ENCODE data around the gene CACNA2D4. TPM values are rescaled to one million over a fixed set of nuclear protein-coding genes. Genes with fewer than 3 reads are reported as not detected.

CACNA2D4 gene
- total RNA-seq, 4 donors from 2014 or later: 10.1 to 16.2 (median 11.4) TPM

DNA sequence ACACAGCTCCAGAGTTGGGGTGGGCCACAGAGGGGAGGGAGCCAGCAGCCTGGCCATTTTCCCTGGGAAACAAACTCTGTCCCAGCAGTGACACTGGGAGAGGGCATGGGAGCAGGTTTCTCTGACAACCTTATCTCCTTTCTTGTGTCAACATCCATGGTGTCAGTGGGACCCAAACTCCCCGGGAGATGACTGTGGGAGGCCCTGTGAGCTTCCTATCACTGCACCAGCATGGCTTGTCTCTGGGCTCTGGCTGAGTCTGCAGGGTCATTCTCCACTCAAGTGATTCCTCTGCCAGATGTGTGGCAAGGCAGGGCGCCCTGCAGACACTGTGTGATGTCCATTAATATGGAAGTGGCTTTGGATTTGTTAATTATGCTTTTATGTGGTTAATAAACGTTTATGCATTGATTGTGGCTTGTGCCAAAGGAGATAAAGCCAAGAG is 88.0 kb downstream of the CACNA2D4 start:
- no peak for DNase-seq (ENCODE audit: low spot score in 2 of 2)
- Histone ChIP-seq H3K9me3 (no peaks in the 10 kb centered on the region), H3K4me3 (no peak overlapping the region), H3K27ac (no peak overlapping the region), H3K36me3 (no peaks in the 10 kb centered on the region), H3K4me1 (no peaks in the 10 kb centered on the region), H3K27me3 (peaks cover 0 to 56% of the 10 kb centered on the region in 2 donors)
- no peak for TF ChIP-seq EP300 (IDR thresholded peaks at IDR 0.05)
- TF ChIP-seq POLR2A (IDR thresholded peaks at IDR 0.05): no peak
- TF ChIP-seq, protein P1, sequence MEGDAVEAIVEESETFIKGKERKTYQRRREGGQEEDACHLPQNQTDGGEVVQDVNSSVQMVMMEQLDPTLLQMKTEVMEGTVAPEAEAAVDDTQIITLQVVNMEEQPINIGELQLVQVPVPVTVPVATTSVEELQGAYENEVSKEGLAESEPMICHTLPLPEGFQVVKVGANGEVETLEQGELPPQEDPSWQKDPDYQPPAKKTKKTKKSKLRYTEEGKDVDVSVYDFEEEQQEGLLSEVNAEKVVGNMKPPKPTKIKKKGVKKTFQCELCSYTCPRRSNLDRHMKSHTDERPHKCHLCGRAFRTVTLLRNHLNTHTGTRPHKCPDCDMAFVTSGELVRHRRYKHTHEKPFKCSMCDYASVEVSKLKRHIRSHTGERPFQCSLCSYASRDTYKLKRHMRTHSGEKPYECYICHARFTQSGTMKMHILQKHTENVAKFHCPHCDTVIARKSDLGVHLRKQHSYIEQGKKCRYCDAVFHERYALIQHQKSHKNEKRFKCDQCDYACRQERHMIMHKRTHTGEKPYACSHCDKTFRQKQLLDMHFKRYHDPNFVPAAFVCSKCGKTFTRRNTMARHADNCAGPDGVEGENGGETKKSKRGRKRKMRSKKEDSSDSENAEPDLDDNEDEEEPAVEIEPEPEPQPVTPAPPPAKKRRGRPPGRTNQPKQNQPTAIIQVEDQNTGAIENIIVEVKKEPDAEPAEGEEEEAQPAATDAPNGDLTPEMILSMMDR (IDR thresholded peaks at IDR 0.05): no peak
- 51 to 59% methylated on average over 2 to 3 of the region's 3 CpGs for WGBS, 2 donors

DNA sequence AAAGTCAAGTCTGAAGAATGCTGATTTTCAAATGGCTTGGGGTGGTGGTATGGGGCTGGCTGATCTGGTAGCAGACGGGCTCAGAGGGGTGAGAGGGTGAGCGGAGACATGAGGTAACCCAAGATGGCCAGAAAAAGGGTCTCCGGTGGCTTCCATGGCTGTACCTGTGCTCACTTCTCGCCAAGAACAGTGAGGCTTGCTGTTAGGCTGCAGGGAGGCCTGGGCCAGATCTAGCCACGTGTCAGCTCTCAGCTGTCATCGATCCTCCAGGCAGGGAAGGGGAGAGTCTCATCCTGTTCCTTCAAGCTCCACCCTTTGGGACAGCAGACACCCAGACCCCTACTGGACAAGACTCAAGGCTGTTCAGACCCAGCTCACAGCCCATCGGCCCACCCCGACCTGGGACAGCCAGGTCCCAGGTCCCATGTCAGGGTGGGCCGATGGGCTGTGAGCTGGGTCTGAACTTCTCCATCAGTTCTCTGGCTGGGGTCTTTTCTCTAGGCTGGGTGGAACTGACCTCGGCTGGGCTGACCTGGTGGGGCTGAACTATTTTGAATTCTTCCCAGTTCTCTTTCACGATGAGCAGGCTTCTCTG is 89.0 kb downstream of the CACNA2D4 start:
- Histone ChIP-seq H3K9me3 (no peaks in the 10 kb centered on the region), H3K27ac (no peak overlapping the region), H3K36me3 (no peaks in the 10 kb centered on the region), H3K27me3 (peaks cover 0 to 64% of the 10 kb centered on the region in 2 donors), H3K4me1 (no peaks in the 10 kb centered on the region), H3K4me3 (no peak overlapping the region)
- 78 to 79% methylated on average over 8 to 11 of the region's 11 CpGs for WGBS, 2 donors
- TF ChIP-seq POLR2A (IDR thresholded peaks at IDR 0.05) (no peak), EP300 (IDR thresholded peaks at IDR 0.05) (no peak)
- TF ChIP-seq, protein P1 (IDR thresholded peaks at IDR 0.05): no peak
- DNase-seq (ENCODE audit: low spot score in 2 of 2): no peak

DNA sequence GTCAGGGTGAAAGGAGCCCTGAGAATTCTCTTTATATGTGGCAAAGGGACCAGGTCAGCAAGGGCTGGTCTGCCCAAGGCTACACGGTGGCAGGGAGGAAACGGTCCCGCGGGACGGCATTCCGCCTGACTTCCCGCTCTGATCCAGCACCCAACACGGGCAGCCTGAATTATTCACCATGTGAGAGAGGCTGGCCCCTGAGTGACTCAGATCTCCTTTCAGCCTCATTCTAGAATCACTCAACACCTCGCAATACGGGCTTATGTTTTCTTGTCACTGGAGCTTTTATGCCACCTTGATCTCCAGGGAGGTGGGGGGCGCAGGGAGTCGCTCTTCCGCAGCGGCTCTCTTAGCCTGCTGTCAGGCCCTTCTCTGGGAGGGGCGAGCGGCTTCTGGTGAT is 89.6 kb downstream of the CACNA2D4 start:
- no peaks in the 10 kb centered on the region for H3K9me3 ChIP-seq
- 68 to 76% methylated on average over 16 of the region's 16 CpGs for WGBS, 2 donors
- H3K36me3 ChIP-seq: no peaks in the 10 kb centered on the region
- TF ChIP-seq, protein P1 (IDR thresholded peaks at IDR 0.05): no peak
- TF ChIP-seq POLR2A (IDR thresholded peaks at IDR 0.05) (no peak), EP300 (IDR thresholded peaks at IDR 0.05) (no peak)
- no peak for DNase-seq (ENCODE audit: low spot score in 2 of 2)
- H3K27ac ChIP-seq: no peak overlapping the region
- no peak overlapping the region for H3K4me3 ChIP-seq
- peaks cover 0 to 70% of the 10 kb centered on the region in 2 donors for H3K27me3 ChIP-seq
- no peaks in the 10 kb centered on the region for H3K4me1 ChIP-seq

DNA sequence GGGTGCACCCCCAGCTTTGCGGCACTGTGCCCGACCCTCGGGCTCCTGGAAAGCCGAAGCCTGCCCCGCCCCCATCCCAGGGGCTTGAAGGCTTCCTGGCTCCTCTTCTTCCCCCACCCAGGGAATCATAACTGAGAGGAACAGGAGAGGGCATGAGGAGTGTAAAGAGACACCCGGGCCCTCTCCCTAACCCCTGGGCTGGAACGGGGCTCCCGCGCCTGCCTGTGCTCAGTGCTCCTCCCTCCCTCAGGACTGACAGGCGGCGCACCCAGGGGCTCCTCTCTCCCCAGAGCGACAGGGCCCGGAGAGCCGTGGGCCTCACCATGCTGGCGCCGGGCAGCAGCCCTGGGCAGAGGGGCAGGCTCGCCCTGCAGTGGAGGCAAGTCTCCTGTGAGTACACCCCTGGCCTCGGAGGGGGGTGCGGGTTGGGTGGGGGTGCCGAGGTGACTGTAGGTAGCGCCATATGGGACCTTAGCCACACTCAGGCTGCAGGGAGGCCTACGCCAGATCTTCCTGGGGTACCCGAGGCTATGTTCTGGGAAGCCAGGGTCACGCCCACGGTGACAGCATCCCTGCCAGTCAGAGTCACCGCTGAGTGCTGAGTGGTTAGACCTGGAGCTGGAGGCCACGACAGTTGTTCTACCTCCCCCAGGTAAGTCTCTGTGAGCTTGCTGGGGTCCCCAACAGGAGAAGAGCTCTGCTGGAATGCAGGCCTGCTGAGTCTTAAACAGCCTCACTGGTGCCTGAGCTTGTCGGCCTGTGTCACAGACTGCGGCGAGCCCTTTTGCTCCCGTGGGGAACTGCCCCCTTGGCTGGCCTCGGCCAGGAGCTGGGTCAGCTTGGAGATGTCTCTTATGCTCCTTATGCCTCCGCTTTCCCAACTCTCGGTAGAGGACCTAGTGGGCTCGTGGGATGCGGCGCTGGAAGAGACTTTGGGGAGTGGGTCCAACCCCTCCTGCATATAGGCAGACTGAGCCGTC is 90.3 kb downstream of the CACNA2D4 start:
- no peak for DNase-seq (ENCODE audit: low spot score in 2 of 2)
- no peaks in the 10 kb centered on the region for H3K9me3 ChIP-seq
- no peak overlapping the region for H3K27ac ChIP-seq
- H3K36me3 ChIP-seq: no peaks in the 10 kb centered on the region
- H3K27me3 ChIP-seq: peaks cover 0 to 74% of the 10 kb centered on the region in 2 donors
- no peak overlapping the region for H3K4me3 ChIP-seq
- no peaks in the 10 kb centered on the region for H3K4me1 ChIP-seq
- WGBS, 2 donors: 79 to 84% methylated on average over 24 to 35 of the region's 38 CpGs
- no peak for TF ChIP-seq POLR2A (IDR thresholded peaks at IDR 0.05)
- TF ChIP-seq EP300 (IDR thresholded peaks at IDR 0.05): no peak
- TF ChIP-seq, protein P1 (IDR thresholded peaks at IDR 0.05): no peak
